Parathyroid adenoma (tissue), 2 donors: Measurements from ENCODE around the gene RTTN.

Experiments
- H2AFZ ChIP-seq: fragments of 300-600 bp; sonication (generic); one replicate; pipeline ENCODE4 v1.7.0; 2017; ENCODE audit warnings: antibody characterized with exemption, mild to moderate bottlenecking
- H3K27ac ChIP-seq: fragments of 300-600 bp; sonication (generic); one replicate; pipeline ENCODE4 v1.7.0; 2017
- H3K27me3 ChIP-seq: fragments of 300-600 bp; sonication (generic); one replicate; pipeline ENCODE4 v1.7.0; 2017; ENCODE audit warnings: low read length; ENCODE audit not compliant: control insufficient read depth, insufficient read depth
- H3K36me3 ChIP-seq: fragments of 300-600 bp; sonication (generic); one replicate; pipeline ENCODE4 v1.7.0; 2017; ENCODE audit warnings: low read length; ENCODE audit not compliant: control insufficient read depth, insufficient read depth
- H3K4me1 ChIP-seq: fragments of 300-600 bp; sonication (generic); one replicate; pipeline ENCODE4 v1.7.0; 2017; ENCODE audit warnings: control low read depth
- H3K4me2 ChIP-seq: fragments of 300-600 bp; sonication (generic); one replicate; pipeline ENCODE4 v1.7.0; 2017; ENCODE audit warnings: low read length
- H3K4me3 ChIP-seq: fragments of 300-600 bp; sonication (generic); one replicate; pipeline ENCODE4 v1.7.0; 2017; ENCODE audit warnings: low read depth, low read length
- H3K79me2 ChIP-seq: fragments of 300-600 bp; sonication (generic); one replicate; pipeline ENCODE4 v1.7.0; 2017; ENCODE audit warnings: control low read depth
- H3K9ac ChIP-seq: fragments of 300-600 bp; sonication (generic); one replicate; pipeline ENCODE4 v1.7.0; 2017; ENCODE audit warnings: mild to moderate bottlenecking
- H3K9me3 ChIP-seq: fragments of 300-600 bp; sonication (generic); one replicate; pipeline ENCODE4 v1.7.0; 2017; ENCODE audit warnings: low read length; ENCODE audit not compliant: control insufficient read depth
- TF ChIP-seq, protein P1 (sequence below): fragments of 300-600 bp; sonication (generic); IDR thresholded peaks from one replicate; pipeline ENCODE4 v1.7.0; 2017; ENCODE audit warnings: antibody characterized with exemption, mild to moderate bottlenecking
- donor health status: primary hyperparathyroidism.

Gene RTTN

DNA sequence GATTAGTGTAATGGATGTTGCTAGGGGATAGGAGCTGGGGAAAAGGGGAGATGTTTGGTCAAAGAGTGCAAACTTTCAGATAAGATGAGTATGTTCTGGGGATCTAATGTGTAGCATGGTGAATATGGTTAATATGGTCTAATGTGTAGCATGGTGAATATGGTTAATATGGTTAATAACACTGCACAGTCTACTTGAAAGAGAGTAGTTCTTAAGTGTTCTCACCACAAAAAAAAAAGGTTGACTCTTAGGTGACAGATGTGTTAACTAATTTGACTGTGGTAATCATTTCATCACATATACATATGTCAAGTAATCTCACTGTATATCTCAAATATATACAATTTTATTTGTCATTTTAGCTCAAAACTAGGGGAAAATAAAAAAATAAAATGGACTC is 136.5 kb downstream of the RTTN start:
- Histone ChIP-seq H3K9ac (no peak overlapping the region), H3K4me1 (no peaks in the 10 kb centered on the region), H3K79me2 (no peaks in the 10 kb centered on the region), H3K4me2 (no peak overlapping the region), H2AFZ (no peak overlapping the region), H3K27me3 (no peaks in the 10 kb centered on the region), H3K4me3 (no peak overlapping the region), H3K27ac (no peak overlapping the region), H3K9me3 (no peaks in the 10 kb centered on the region), H3K36me3 (no peaks in the 10 kb centered on the region)
- TF ChIP-seq, protein P1, sequence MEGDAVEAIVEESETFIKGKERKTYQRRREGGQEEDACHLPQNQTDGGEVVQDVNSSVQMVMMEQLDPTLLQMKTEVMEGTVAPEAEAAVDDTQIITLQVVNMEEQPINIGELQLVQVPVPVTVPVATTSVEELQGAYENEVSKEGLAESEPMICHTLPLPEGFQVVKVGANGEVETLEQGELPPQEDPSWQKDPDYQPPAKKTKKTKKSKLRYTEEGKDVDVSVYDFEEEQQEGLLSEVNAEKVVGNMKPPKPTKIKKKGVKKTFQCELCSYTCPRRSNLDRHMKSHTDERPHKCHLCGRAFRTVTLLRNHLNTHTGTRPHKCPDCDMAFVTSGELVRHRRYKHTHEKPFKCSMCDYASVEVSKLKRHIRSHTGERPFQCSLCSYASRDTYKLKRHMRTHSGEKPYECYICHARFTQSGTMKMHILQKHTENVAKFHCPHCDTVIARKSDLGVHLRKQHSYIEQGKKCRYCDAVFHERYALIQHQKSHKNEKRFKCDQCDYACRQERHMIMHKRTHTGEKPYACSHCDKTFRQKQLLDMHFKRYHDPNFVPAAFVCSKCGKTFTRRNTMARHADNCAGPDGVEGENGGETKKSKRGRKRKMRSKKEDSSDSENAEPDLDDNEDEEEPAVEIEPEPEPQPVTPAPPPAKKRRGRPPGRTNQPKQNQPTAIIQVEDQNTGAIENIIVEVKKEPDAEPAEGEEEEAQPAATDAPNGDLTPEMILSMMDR, result no peak

DNA sequence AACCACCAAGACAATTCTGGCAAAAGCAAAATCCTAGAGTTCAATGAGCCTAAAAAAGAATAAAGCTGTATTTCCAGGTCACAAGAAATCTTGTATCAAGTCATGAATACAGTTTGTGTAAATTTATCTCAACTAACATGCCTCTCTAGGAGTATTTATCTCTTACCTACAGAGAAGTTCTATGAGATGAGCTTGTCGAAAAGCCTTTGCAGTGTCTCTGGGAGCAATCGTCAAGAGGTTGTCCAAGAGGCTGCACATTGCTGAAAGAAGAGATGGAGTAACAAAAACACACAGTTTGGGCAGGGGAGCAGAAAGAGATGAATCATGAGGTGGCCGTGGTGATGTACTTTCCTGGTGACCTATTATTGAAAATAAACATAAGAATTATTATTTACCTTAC is 145.8 kb downstream of the RTTN start:
- H3K9me3 ChIP-seq, result no peaks in the 10 kb centered on the region
- H3K9ac ChIP-seq, result no peak overlapping the region
- H3K4me1 ChIP-seq, result no peaks in the 10 kb centered on the region
- H3K4me3 ChIP-seq, result no peak overlapping the region
- no peak overlapping the region for H3K4me2 ChIP-seq
- no peaks in the 10 kb centered on the region for H3K79me2 ChIP-seq
- H3K36me3 ChIP-seq, result no peaks in the 10 kb centered on the region
- no peaks in the 10 kb centered on the region for H3K27me3 ChIP-seq
- no peak overlapping the region for H3K27ac ChIP-seq
- TF ChIP-seq, protein P1, result no peak
- H2AFZ ChIP-seq, result no peak overlapping the region

DNA sequence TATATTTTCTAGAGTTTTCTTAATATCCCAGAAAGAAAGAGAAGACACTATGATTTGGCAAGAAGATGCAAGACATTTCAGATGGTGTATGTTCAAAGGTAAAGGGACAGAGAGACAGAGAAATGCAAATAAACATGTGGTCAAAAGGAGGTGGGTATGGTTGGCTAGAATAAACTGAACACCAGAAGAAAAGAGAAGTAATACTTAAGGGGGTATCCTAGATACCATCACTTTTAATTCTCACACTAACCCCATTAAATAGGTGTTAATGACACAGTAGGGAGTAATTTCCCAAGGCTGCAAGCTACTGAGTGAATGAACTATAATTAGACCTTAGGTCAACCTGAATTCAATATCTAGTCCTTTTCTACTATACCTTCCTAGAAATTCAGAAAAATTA is 146.6 kb downstream of the RTTN start:
- TF ChIP-seq, protein P1, result no peak
- Histone ChIP-seq H3K36me3 (no peaks in the 10 kb centered on the region), H3K9ac (no peak overlapping the region), H3K4me3 (no peak overlapping the region), H3K79me2 (no peaks in the 10 kb centered on the region), H3K4me2 (no peak overlapping the region), H2AFZ (no peak overlapping the region), H3K4me1 (no peaks in the 10 kb centered on the region), H3K9me3 (no peaks in the 10 kb centered on the region), H3K27me3 (no peaks in the 10 kb centered on the region), H3K27ac (no peak overlapping the region)

DNA sequence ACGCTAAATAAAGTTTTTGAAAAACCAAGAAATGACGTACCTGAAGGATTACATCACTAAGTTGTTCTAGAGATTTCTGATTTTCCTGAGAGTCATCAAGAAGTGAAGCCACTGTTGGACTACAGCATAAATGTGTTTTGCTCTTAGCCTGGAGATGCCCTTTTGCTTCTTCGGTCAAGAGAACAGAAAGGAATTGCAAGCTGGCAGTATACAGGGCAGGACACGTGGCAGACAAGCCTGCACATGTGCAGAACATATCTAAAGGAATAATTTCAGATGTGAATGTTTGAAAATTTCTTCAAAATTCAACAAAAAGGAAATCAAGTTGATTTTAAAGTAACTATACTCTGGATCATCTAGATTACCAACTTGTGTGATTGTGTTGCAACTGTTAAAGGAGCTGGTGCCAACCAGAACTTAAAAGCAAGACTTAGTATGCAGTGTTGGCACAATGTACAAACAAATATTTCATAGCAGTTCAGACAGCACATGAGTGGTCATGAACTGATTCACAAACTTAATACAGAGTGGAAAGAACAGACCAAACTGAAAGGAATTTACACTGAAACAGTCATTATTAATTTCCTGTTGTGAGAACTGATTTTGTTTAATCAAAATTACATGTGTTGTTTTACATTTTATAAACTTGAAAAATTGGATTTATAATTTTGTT is 157.4 kb downstream of the RTTN start:
- Histone ChIP-seq H3K27me3 (no peaks in the 10 kb centered on the region), H3K36me3 (no peaks in the 10 kb centered on the region), H3K9me3 (no peaks in the 10 kb centered on the region), H3K4me2 (no peak overlapping the region), H3K4me1 (no peaks in the 10 kb centered on the region), H3K27ac (no peak overlapping the region), H3K9ac (no peak overlapping the region), H3K79me2 (no peaks in the 10 kb centered on the region), H3K4me3 (no peak overlapping the region), H2AFZ (no peak overlapping the region)
- TF ChIP-seq, protein P1, result no peak

DNA sequence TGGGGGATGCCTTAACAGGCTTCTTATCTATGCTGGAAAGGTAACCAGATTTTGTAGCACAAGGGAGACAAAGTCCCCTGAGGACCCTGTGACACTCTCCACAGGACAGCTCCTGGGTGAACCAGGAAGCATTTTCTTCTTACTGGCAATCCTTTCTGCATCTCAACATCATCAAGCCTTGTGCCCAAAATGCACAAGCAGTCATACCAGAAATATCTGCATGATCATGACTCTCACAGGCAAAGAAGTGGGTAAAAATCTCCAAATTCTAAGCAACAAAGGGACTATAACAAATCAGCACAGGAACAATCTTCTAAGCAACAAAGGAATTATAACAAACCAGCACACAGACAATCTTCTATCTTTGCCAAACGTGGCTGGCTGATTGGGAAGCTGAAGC is 158.7 kb downstream of the RTTN start:
- Histone ChIP-seq H3K27ac (no peak overlapping the region), H3K4me2 (no peak overlapping the region), H3K79me2 (no peaks in the 10 kb centered on the region), H2AFZ (no peak overlapping the region), H3K36me3 (no peaks in the 10 kb centered on the region), H3K9ac (no peak overlapping the region), H3K9me3 (no peaks in the 10 kb centered on the region), H3K4me1 (no peaks in the 10 kb centered on the region), H3K4me3 (no peak overlapping the region), H3K27me3 (no peaks in the 10 kb centered on the region)
- TF ChIP-seq, protein P1, result no peak
